NCI-H2227 treated with DMSO at 0.1 percent for 48 hours (cell line): Measurements from ENCODE around the gene POGZ.
"Not testable (repeated sequence)": the region's sequence is repeated elsewhere in the genome, so short reads cannot be mapped to it uniquely, and the experiment has no call there.

Experiments
- DNase-seq: peaks from one replicate; lab custom pipeline; 2025; lab: John Stamatoyannopoulos, UW

Gene POGZ

GRCh38 chr1:151476083-151476482, 16.8 kb upstream of the POGZ start:
- DNase-seq: no peak

DNA sequence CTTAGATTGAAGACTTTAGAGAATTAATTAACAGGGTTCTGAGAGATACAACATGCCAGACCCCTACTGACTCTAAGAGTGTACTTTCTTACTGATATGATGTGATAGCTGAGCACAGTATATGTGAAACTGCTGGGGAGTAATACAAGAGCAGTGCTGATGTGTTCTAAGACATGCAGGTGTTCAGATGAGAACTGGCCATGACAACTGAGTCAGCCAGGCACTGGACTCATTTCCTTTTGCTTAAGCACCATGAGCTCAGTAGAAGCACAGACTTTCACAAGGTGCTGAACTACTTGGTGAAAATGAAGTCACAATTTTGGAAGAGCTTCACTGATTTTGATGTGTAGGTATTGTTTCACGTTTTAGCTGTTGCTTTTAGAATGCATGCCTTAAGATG, 15.9 kb upstream of the POGZ start:
- DNase-seq: no peak

DNA sequence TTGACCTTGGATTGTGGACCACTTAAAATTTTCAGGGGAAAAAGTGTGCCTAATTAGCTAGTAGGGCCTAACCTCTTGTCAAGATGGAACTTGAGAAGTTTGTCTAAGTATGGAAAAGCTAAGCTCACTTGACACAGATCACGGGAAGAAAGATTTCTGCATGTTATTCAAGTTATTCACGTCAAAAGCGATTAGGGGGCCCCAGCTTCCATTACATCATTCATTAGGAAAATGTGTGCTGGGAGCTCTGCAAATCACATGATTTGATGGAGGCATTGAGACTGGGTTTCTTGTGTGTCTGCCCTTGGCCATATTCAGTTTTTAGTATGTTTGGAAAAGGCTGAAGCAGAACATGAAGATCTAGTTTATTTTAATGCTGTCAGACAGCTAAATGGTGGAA, 15.5 kb upstream of the POGZ start:
- DNase-seq: no peak

GRCh38 chr1:151472856-151473731, 13.8 kb upstream of the POGZ start:
- peak; percentile 64 for DNase-seq

DNA sequence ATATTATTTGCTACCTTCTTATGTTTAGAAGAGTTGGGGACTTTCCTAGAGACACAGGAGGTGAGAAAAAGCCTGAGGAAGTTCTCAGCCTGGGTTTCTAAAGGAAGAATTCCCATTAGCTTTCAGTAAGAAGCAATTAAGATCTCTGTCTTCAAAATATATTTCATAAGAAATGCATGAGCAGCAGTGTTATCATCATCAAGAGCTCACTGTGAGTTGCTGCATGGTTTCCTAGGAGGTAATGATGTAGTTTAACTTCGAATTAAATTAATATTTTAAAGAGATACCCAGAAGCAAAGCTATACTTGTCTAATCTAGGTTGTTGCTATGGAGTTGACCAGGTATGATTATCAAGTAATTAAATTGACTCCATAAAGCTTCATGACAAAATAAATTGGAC, 5.7 kb upstream of the POGZ start:
- DNase-seq: no peak

DNA sequence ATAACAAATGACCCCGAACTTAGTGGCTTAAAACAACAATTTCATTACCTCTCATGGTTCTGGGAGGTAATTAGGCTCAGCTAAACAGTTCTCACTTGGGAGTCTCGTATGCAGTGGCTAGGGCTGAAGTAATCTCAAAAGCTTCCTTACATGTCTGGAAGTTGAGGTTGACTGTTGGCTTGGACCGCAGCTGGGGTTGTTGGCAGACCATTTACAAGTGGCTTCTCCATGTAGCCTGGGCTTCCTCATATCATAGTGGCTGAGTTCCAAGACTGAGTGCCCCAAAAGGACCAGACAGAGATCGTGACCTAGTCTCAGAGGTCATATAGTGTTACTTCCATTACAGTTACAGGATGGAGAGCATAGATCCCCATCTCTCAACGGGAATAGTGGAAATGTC, 2.4 kb upstream of the POGZ start:
- no peak for DNase-seq

DNA sequence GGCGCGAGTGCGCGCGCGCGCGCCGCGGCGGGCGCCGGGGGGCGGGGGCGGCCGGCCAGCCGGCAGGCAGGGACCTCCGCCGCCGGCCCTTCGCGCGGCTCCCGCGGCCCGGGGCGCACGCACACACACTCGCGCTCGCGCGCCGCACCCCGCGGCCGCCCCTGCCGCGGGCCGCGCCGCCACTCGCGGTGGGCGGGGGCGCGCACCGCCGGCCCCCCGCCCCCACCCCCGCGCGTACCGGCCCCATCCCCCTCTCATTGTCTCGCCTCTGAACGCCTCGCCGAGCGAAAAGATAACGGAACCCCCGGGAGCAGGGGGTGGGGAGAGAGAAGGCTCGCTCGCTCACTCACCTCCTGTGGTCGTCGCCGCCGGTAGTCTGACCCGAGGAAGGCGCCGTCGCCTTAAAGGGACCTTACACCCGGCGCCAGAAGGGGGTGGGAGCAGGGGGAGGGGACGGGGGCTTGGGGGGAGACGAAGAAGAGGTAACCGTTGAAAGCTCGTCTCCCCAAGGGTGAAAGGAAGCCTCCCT, 428 bp downstream of the POGZ start:
- peak; percentile 45 for DNase-seq

DNA sequence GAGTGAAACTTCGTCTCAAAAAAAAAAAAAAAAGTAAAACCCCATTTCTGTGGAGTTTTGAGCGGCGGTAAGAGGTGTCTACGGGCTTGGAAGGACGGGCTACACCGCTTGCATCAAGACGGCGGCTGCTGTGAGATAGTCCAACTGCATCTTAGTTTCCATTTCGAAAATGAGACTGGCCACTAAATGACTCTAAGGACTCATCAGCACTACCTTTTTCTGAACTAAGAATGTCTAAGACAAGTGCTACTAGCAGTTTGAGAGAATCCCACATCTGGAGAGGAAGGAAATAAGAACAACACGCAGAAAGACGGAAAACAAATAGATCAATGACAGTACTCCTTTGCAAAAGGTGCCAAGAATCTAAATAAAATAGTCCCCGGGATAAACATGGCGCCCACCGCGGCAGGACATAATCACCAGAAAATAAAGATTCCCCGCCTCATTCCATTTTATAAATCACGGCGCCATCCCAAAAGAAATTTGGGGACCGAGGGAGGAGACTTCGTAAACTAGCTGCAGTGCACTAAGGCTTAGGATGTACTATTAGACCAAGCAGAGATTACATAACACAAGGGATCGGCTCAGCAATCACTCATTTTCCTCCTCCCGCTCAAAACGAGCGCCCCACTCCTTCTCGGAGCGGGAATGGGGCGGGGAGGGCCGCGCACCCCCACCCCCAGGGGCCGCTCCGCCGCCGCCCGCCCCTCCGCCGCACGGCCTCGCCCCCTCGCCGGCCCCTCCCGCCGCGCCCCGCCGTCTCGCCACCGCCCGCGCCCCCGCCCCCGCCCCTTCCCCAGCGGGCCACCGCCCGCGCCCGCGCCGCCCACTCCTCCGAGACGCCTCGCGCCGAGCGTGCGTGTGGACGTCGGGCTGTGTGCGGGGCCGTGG, 1.1 kb downstream of the POGZ start:
- DNase-seq: peak; percentile 70

GRCh38 chr1:151455966-151456365, 3.3 kb downstream of the POGZ start:
- DNase-seq: no peak

- DNase-seq: no peak
These were observed 4.1 kb downstream of the POGZ start for GRCh38 chr1:151455231-151455630.

GRCh38 chr1:151447696-151448095, 11.6 kb downstream of the POGZ start:
- DNase-seq: no peak

DNA sequence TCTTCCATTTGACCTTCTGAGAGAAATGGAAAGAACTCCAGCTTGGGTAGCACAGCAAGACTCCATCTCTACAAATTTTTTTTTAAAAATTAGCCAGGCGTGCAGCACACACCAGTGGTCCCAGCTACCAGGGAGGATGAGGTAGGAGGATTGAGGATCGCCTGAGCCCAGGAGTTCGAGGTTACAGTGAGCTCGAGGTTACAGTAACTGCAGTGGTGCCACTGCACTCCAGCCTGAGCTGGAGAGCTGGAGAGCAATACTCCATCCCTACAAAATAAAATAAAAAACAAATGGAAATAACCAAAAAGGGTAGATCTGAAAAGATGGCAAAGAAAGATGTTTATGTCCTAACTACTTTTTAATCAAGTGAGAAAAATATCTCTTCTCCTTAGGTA, 14.5 kb downstream of the POGZ start:
- DNase-seq: no peak

- peak; percentile 57 for DNase-seq
These were observed 15.2 kb downstream of the POGZ start for GRCh38 chr1:151443846-151444782.

DNA sequence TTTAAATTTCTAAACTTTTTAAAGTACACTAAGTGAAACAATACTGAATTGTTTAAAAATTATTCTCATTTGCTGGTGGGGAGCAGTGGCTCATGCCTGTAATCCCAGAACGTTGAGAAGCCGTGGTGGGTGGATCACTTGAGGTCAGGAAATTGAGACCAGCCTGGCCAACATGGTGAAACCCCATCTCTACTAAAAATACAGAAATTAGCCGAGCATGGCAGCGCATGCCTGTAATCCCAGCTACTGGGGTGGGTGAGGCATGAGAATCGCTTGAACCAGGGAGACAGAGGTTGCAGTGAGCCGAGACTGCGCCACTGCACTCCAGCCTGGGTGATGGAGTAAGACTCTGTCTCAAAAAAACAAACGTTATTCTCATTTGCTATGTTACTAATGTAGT, 21.9 kb downstream of the POGZ start:
- DNase-seq: not testable (repeated sequence)

GRCh38 chr1:151436985-151437384, 22.3 kb downstream of the POGZ start:
- no peak for DNase-seq

DNA sequence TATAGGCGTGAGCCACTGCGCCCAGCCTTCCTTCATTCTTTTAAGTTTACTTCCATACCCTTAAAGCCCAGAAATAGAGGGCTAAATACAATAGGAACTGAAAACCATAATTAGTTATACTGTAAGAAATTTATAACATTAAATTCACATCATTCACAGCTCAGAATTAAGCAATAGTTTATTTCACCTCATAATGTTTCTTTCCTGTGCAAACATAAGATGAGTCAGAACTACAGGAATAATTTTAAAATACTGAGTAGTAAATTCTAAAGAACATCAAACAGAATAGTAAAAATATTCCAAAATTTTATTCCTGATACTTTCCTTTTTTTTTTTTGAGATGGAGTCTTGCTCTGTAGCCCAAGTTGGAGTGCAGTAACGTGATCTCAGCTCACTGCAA, 24.1 kb downstream of the POGZ start:
- no peak for DNase-seq

GRCh38 chr1:151433827-151434226, 25.5 kb downstream of the POGZ start:
- DNase-seq: not testable (repeated sequence)

- DNase-seq: no peak
These were observed 31.2 kb downstream of the POGZ start for GRCh38 chr1:151428068-151428467.

GRCh38 chr1:151425103-151425502, 34.2 kb downstream of the POGZ start:
- DNase-seq: no peak

DNA sequence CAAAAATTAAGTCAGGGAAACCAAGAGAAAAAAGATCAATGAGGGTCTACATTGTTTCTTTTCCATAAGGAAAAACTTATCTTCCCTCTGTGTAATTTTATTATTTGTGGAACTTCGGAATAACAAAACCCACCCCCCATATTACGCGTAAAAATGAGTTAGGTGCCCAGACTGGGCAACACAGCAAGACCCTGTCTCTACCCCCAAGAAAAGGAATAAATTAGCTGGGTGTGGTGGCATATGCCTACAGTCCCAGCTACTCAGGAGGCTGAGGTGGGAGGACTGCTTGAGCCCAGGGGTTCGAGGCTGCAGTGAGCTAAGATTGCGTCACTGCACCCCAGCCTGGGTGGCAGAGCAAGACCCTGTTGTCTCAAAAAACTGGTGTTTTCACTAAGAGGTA, 39.5 kb downstream of the POGZ start:
- DNase-seq: no peak

DNA sequence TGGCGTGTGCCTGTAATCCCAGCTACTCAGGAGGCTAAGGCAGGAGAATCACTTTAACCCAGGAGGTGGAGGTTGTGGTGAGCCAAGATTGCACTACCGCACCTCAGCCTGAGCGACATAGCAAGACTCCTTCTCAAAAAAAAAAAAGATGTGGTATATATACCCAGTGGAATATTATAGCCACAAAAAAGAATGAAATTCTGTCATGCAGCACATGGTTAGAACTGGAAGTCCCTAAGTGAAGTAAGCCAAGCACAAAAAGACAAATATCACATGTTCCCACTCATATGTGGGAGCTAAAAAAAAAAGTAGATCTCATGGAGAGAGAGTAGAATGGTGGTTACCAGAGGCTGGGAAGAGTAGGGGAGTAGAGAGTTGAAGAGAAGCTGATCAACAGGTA, 41.2 kb downstream of the POGZ start:
- no peak for DNase-seq

DNA sequence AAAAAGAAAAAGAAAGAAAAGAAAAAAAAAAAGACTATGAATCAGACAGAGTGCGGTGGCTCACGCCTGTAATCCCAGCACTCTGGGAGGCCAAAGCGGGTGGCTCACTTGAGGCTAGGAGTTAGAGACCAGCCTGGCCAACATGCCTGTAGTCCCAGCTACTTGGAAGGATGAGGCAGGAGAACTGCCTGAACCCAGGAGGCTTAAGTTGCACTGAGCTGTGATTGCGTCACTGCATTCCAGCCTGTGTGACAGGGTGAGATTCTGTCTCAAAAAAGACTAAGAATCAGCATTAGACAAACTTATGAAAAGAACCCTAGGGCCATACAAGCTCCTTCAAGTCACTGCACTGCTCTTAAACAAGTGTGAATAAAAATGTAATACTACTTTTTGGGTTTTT, 43.1 kb downstream of the POGZ start:
- no peak for DNase-seq
